ENCODE data around the gene DMGDH. TPM values are rescaled to one million over a fixed set of nuclear protein-coding genes. Genes with fewer than 3 reads are reported as not detected.

DMGDH gene
- total RNA-seq, 1 experiment from 2014 or later, result not detected

- DNase-seq, result no peak
- Histone ChIP-seq H3K27ac (ENCODE audit: insufficient read length, low read depth, low read length) (no peak overlapping the region), H3K9me3 (ENCODE audit: control insufficient read depth, low read depth, low read length) (no peaks in the 10 kb centered on the region), H4K8ac (replicated peaks; ENCODE audit: insufficient read length, low read depth, low read length) (no peak overlapping the region), H3K23me2 (ENCODE audit: insufficient read length, low read depth, low read length, poor library complexity, severe bottlenecking) (no peaks in the 10 kb centered on the region), H2AK5ac (ENCODE audit: insufficient read length, low read length) (no peak overlapping the region), H3K56ac (ENCODE audit: insufficient read length, low read depth, low read length) (no peak overlapping the region), H3K18ac (ENCODE audit: insufficient read length, low read depth, low read length) (no peak overlapping the region), H2BK120ac (ENCODE audit: low read depth, low read length, poor library complexity, severe bottlenecking) (no peak overlapping the region), H3K79me2 (ENCODE audit: insufficient read depth, low read length) (no peaks in the 10 kb centered on the region), H2BK15ac (ENCODE audit: low read depth, low read length) (no peak overlapping the region), H3K27me3 (ENCODE audit: insufficient read depth, low read length) (no peaks in the 10 kb centered on the region), H2BK20ac (ENCODE audit: low read depth, low read length, poor library complexity, severe bottlenecking) (no peak overlapping the region), H4K20me1 (ENCODE audit: control insufficient read depth, insufficient read depth, insufficient read length) (no peaks in the 10 kb centered on the region), H3K23ac (ENCODE audit: insufficient read length, low read depth, low read length) (no peak overlapping the region), H2AFZ (ENCODE audit: low read length) (no peak overlapping the region), H3K9ac (ENCODE audit: extremely low read depth, insufficient read length, low read length) (no peak overlapping the region), H4K91ac (ENCODE audit: insufficient read length, low read depth, low read length) (no peak overlapping the region), H3K4me1 (ENCODE audit: insufficient read depth, low read length) (no peaks in the 10 kb centered on the region), H3K4ac (ENCODE audit: low read depth, low read length) (no peak overlapping the region), H2BK5ac (ENCODE audit: insufficient read length, low read length) (no peak overlapping the region), H4K5ac (ENCODE audit: insufficient read length, low read depth, low read length) (no peak overlapping the region), H2BK12ac (ENCODE audit: insufficient read length, low read depth, low read length) (no peak overlapping the region), H3T11ph (ENCODE audit: low read length) (no peak overlapping the region), H3K79me1 (ENCODE audit: insufficient read depth, low read depth, low read length, poor library complexity, severe bottlenecking) (no peaks in the 10 kb centered on the region), H3K14ac (ENCODE audit: insufficient read depth, low read length) (no peak overlapping the region), H3K4me2 (ENCODE audit: insufficient read depth, insufficient read length, low read length) (no peak overlapping the region)
- WGBS (ENCODE audit: extremely low coverage, insufficient read length, low lambda C conversion rate), result no CpG with 5 or more reads among the region's 5 CpGs
- Mint-ChIP-seq H3K36me3 (ENCODE audit: insufficient read depth in 1 of 3, low read depth in 3 of 3) (no peaks in the 10 kb centered on the region), H3K27ac (no peak overlapping the region), H3K27me3 (ENCODE audit: low read depth) (no peaks in the 10 kb centered on the region), H3K4me1 (no peaks in the 10 kb centered on the region), H3K9me3 (no peaks in the 10 kb centered on the region), H3K4me3 (no peak overlapping the region)
- TF ChIP-seq, protein P1, sequence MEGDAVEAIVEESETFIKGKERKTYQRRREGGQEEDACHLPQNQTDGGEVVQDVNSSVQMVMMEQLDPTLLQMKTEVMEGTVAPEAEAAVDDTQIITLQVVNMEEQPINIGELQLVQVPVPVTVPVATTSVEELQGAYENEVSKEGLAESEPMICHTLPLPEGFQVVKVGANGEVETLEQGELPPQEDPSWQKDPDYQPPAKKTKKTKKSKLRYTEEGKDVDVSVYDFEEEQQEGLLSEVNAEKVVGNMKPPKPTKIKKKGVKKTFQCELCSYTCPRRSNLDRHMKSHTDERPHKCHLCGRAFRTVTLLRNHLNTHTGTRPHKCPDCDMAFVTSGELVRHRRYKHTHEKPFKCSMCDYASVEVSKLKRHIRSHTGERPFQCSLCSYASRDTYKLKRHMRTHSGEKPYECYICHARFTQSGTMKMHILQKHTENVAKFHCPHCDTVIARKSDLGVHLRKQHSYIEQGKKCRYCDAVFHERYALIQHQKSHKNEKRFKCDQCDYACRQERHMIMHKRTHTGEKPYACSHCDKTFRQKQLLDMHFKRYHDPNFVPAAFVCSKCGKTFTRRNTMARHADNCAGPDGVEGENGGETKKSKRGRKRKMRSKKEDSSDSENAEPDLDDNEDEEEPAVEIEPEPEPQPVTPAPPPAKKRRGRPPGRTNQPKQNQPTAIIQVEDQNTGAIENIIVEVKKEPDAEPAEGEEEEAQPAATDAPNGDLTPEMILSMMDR (conservative IDR thresholded peaks at IDR 0.05), result no peak
These were observed 36.7 kb downstream of the DMGDH start for GRCh38 chr5:79032782-79033181.

Data from H9 (cell line).